ENCODE measurements around the gene RHOT1. TPM values are rescaled to one million over a fixed set of nuclear protein-coding genes. Genes with fewer than 3 reads are reported as not detected.

The RHOT1 gene
- total RNA-seq, 1 donor from 2014 or later = 46.6 TPM

DNA sequence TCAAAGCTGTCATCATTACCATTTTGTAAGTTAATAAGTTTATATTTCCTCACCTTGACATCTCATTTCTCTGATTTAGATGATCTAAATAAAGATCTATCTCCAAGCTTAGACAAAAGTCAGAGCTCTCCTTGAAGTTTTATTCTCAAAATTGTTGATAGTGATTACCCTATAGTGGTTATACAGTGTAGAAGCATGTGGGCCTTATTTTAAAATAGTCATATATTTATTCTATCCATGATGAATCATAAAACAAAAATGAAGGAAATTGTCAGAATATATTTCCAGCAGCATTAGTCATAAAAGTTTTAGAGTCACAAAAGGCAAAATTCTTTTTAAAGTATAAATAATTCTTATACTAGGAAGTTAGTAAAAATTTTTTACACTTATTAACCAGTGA is 49.0 kb downstream of the RHOT1 start:
- Histone ChIP-seq H3K4me3 (no peak overlapping the region), H3K4me1 (no peaks in the 10 kb centered on the region), H3K27me3 (no peaks in the 10 kb centered on the region), H3K27ac (no peak overlapping the region), H3K36me3 (peaks cover 79% of the 10 kb centered on the region), H3K9me3 (no peaks in the 10 kb centered on the region)
- TF ChIP-seq, protein P1, sequence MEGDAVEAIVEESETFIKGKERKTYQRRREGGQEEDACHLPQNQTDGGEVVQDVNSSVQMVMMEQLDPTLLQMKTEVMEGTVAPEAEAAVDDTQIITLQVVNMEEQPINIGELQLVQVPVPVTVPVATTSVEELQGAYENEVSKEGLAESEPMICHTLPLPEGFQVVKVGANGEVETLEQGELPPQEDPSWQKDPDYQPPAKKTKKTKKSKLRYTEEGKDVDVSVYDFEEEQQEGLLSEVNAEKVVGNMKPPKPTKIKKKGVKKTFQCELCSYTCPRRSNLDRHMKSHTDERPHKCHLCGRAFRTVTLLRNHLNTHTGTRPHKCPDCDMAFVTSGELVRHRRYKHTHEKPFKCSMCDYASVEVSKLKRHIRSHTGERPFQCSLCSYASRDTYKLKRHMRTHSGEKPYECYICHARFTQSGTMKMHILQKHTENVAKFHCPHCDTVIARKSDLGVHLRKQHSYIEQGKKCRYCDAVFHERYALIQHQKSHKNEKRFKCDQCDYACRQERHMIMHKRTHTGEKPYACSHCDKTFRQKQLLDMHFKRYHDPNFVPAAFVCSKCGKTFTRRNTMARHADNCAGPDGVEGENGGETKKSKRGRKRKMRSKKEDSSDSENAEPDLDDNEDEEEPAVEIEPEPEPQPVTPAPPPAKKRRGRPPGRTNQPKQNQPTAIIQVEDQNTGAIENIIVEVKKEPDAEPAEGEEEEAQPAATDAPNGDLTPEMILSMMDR (IDR thresholded peaks at IDR 0.05) = no peak
- DNase-seq (no peak), ATAC-seq (no peak)
- intact Hi-C loops (cut with DNase I) = no loop called here

DNA sequence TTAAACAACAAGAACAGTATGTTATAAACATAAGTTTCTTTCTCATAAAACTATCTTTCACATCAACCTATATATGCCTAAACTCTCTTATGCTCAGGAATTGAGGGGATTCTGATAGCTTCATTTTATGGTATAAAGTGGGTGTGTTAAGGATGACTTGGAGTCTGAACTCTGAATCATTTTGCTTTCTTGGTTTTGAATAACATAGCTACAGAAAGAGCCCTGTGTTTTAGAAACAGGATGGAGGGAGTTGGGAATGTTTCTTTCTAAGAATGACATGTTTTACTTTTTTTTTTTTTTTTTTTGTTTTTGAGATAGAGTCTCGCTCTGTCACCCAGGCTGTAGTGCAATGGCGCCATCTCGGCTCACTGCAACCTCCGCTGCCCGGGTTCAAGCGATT is 50.1 kb downstream of the RHOT1 start:
- no peak for DNase-seq
- intact Hi-C loops (cut with DNase I) = no loop called here
- TF ChIP-seq, protein P1 (IDR thresholded peaks at IDR 0.05) = no peak
- Histone ChIP-seq H3K36me3 (peaks cover 81% of the 10 kb centered on the region), H3K27me3 (no peaks in the 10 kb centered on the region), H3K4me1 (no peaks in the 10 kb centered on the region), H3K4me3 (no peak overlapping the region), H3K9me3 (no peaks in the 10 kb centered on the region), H3K27ac (no peak overlapping the region)
- ATAC-seq = no peak

DNA sequence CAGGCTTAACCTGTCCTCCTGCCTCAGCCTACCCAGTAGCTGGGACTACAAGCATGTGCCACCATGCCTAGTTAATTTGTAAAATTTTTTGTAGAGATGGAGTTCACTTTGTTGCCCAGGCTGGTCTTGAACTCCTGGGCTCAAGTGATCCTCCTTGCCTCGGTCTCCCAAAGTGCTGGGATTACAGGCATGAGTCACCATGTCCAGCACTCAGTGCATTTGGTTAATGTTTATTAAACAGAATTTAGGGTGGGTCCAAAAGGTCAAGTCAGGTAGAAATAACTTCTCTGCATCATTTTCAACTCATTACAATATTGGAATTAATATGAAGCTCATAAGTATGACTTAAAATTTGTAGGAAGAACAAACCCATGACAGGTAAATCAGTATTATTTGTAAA is 55.7 kb downstream of the RHOT1 start:
- ATAC-seq = no peak
- Histone ChIP-seq H3K27ac (no peak overlapping the region), H3K36me3 (peaks cover 100% of the 10 kb centered on the region), H3K4me1 (no peaks in the 10 kb centered on the region), H3K9me3 (no peaks in the 10 kb centered on the region), H3K27me3 (no peaks in the 10 kb centered on the region), H3K4me3 (no peak overlapping the region)
- TF ChIP-seq, protein P1 (IDR thresholded peaks at IDR 0.05) = no peak
- intact Hi-C loops (cut with DNase I) = no loop called here
- no peak for DNase-seq

DNA sequence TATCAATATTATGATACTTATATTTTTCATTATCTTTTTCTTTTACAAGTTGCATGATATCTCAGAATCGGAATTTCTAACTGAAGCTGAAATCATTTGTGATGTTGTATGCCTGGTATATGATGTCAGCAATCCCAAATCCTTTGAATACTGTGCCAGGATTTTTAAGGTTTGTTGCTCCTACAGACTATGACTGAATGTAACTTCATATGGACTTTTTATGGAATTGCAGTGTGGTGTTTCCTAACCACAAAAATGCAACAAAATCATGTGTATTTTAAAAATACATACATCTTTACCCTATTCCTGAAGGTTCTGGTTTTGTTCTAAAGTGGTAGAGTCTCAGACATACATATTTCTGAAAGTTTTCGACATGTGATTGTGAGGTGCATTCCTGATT is 64.6 kb downstream of the RHOT1 start:
- intact Hi-C loops (cut with DNase I) = no loop called here
- Histone ChIP-seq H3K27ac (no peak overlapping the region), H3K9me3 (no peaks in the 10 kb centered on the region), H3K4me3 (no peak overlapping the region), H3K36me3 (peaks cover 88% of the 10 kb centered on the region), H3K4me1 (no peaks in the 10 kb centered on the region), H3K27me3 (no peaks in the 10 kb centered on the region)
- DNase-seq (no peak), ATAC-seq (no peak)
- TF ChIP-seq, protein P1 (IDR thresholded peaks at IDR 0.05) = no peak

DNA sequence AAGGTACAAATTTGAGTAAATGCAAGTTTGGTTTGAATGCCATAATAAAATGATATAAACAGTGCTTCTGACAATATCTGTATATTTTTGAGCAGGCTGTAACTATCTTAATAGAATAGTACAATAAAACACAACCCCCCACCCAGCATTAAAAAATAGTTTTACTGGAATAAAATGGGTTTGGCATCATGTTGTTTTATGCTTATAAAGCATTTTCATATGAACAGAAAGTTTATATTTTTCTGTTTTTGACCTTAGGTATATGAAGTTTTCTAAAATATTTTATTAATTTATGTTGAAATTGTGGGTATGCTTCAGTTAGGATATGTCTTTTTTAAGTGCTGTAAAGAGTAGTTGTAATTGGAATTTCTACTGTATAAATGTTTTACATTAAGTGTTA is 66.1 kb downstream of the RHOT1 start:
- Histone ChIP-seq H3K27ac (no peak overlapping the region), H3K27me3 (no peaks in the 10 kb centered on the region), H3K4me1 (no peaks in the 10 kb centered on the region), H3K36me3 (peaks cover 88% of the 10 kb centered on the region), H3K9me3 (no peaks in the 10 kb centered on the region), H3K4me3 (no peak overlapping the region)
- no peak for DNase-seq
- ATAC-seq = no peak
- TF ChIP-seq, protein P1 (IDR thresholded peaks at IDR 0.05) = no peak
- intact Hi-C loops (cut with DNase I) = no loop called here

DNA sequence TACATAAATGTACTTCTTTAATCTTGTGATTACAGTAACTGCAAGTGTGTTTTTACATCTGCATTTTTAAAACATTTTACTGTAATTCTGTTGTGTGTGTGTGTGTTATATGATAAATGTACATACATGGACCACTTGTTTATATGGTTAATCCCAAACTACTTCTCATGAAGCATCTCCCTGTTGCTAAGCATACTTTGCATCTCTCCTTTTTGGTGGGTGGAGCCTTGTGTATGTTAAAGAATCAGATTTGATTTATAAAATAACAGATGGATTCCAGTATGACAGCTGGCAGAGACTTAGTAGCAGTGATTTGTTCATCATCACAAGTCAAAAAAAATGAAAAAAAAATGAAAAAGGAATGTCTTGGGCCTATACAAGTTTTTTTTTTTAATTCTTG is 67.3 kb downstream of the RHOT1 start:
- Histone ChIP-seq H3K27ac (no peak overlapping the region), H3K9me3 (no peaks in the 10 kb centered on the region), H3K36me3 (peaks cover 87% of the 10 kb centered on the region), H3K4me1 (no peaks in the 10 kb centered on the region), H3K4me3 (no peak overlapping the region), H3K27me3 (no peaks in the 10 kb centered on the region)
- intact Hi-C loops (cut with DNase I) = no loop called here
- TF ChIP-seq, protein P1 (IDR thresholded peaks at IDR 0.05) = no peak
- DNase-seq (no peak), ATAC-seq (no peak)

Data from upper lobe of right lung (tissue), 1 donor.